ENCODE data around the gene POGK.
"Not testable (repeated sequence)": the region's sequence is repeated elsewhere in the genome, so short reads cannot be mapped to it uniquely, and the experiment has no call there.

POGK gene, protein sequence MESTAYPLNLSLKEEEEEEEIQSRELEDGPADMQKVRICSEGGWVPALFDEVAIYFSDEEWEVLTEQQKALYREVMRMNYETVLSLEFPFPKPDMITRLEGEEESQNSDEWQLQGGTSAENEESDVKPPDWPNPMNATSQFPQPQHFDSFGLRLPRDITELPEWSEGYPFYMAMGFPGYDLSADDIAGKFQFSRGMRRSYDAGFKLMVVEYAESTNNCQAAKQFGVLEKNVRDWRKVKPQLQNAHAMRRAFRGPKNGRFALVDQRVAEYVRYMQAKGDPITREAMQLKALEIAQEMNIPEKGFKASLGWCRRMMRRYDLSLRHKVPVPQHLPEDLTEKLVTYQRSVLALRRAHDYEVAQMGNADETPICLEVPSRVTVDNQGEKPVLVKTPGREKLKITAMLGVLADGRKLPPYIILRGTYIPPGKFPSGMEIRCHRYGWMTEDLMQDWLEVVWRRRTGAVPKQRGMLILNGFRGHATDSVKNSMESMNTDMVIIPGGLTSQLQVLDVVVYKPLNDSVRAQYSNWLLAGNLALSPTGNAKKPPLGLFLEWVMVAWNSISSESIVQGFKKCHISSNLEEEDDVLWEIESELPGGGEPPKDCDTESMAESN

DNA sequence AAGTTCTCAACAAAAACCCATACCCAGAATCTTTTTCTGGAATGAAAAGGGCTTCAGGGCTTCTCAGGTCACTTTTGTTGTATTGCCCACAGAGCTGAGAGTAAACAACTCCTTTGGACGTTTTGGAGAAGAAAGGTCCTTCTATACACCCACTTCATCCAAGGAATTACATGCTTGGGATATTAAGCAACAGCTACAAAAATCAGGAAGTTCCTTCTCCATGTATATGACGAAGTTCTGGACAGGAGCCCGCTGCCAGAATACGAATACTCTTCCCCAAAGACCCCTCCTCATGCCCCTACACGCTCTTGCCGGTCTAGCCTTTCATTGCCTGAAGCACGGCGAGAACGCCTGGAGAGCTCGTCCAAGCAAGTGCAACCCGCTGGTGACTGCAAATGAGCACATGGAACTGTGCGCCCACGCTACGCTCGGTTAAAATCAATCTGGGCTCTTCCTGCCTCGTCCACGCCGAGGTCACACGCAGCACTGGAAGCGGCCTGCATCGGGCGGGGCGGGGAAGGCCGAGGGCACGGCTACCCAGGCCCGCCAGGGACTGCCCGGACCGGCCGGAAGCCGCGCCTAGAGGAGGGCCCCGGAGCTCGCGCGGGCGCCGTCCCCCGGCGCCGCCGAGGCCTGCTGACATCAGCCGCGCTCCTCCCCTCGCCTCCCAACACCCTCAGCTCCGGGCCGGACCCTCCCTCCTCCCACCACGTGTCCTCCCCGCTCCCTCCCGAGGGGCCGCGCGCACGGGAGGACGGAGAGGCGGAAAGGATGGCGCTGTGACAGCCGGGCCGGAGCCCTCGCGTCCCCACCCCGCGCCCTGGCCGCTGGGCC, at the start of gene POGK:
Gene POGK, plus strand, starts transcription at position 710 of the 834 bp plus-strand sequence. CDS start 1,482 bp downstream, outside the sequence.
- peak; percentile 53 to 55 for DNase-seq (ENCODE audit: low read depth in 2 of 2)

DNA sequence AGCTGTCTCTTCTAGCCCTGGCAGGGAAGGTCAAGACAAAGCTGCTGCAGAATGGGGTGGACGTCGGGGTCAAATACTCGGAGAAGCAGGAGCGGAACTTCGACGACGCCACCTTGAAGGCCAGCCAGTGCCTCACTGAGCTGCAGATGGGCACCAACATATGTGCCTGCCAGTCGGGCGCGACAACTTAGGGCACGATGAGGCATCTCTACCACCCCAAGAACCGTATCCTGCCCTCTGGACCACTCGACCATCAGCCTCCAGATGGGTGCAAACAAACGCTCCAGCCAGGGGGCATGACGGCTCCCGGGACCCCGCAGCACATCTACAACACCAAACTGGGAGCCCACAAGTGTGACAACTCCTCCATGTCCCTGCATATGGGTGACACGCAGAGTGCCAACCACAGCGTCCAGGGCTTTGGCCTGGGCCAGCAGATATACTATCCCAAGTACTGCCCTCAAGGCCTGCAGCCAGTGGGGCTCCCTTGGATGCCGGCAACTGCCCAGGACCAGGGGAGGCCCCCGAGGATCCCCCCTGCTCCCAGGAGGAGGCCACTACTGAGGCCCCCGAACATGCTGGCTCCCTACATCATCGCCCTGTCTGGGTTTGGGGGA, 42.5 kb upstream of the POGK start:
- no peak for DNase-seq (ENCODE audit: low read depth in 2 of 2)

DNA sequence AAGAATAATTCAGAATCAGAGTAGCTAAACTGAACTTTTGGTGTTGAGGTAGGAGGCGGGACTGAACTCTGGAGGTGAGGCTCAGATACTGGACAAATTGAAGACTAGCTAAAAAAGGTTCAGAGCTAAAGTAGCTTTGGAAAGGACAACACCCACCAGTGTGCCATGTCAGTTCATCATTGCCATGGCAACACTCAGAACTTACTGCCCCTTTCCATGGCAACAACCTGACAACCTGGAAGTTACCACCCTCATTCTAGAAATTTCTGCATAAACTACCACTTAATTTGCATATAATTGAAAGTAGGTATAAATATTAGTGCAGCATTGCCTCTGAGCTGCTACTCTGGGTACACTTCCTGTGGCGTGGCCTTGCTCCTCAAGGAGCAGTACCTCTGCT, 30.3 kb upstream of the POGK start:
- DNase-seq (ENCODE audit: low read depth in 2 of 2), result no peak

GRCh38 chr1:166811691-166812090, 27.6 kb upstream of the POGK start:
- DNase-seq (ENCODE audit: low read depth in 2 of 2), result no peak

DNA sequence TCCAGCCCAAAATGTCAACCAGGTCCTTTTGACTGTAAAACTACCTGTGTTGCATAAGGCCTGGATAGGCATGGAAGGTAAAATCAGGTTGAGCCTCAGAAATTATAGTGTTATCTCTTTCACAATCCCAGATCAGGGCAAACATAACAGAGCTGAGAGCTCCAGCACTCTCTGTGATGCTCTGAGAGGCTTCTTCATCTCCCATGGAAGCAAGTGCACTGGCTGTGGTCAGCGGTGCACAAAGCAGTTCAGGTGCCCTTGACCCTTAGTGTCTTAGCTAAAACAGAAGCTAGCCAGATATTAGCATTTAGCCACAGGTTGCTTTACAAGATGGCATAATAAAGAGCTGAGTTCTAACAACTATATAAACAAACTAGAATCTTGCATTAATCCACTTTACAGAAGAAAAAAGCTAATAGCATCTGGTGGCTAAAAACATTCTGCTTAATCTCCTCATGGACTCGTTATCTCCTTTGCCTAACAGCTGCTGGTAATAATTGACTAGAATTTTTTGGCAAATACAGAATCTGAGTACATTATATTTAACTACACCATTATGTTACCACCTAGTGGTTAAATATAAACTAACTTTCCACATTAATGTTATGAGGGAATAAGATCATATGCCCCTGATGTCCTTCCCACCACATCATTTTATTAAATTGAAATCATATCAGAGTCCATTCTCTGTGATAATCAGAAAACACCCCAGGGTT, 25.6 kb upstream of the POGK start:
- DNase-seq (ENCODE audit: low read depth in 2 of 2), result no peak

- DNase-seq (ENCODE audit: low read depth in 2 of 2), result no peak
Measured at GRCh38 chr1:166814611-166815010, 24.7 kb upstream of the POGK start.

- no peak for DNase-seq (ENCODE audit: low read depth in 2 of 2)
Measured at GRCh38 chr1:166819974-166820373, 19.3 kb upstream of the POGK start.

GRCh38 chr1:166822385-166822784, 16.9 kb upstream of the POGK start:
- DNase-seq (ENCODE audit: low read depth in 2 of 2), result no peak

DNA sequence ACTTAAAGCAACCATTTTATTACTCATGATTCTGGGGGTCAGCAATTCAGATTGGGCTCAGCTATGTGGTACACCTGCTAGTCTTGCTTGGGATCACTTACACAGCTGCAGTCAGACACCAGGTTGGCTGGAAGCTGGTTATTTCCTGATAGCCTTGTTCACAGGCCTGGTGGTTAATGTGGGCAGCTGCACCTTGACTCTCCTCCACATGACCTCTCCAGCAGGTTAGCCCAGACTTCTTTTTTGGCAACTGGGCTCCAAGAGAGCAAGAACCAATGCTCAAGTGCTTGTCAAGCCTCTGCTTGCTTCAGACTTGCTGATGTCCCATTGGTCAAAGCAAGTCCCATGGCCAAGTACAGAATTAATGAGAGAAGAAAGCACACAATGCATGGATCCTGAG, 11.8 kb upstream of the POGK start:
- no peak for DNase-seq (ENCODE audit: low read depth in 2 of 2)

DNA sequence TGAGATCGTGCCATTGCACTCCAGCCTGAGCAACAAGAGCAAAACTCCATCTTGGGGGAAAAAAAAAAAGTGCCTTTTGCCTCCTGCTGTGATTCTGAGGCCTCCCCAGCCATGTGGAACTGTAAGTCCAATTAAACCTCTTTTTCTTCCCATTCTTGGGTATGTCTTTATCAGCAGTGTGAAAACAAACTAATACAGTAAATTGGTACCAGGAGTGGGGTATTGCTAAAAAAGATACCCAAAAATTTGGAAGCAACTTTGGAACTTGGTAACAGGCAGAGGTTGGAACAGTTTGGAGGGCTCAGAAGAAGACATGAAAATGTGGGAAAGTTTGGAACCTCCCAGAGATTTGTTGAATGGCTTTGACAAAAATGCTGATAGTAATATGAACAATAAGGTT, 9.5 kb upstream of the POGK start:
- DNase-seq (ENCODE audit: low read depth in 2 of 2), result not testable (repeated sequence)

DNA sequence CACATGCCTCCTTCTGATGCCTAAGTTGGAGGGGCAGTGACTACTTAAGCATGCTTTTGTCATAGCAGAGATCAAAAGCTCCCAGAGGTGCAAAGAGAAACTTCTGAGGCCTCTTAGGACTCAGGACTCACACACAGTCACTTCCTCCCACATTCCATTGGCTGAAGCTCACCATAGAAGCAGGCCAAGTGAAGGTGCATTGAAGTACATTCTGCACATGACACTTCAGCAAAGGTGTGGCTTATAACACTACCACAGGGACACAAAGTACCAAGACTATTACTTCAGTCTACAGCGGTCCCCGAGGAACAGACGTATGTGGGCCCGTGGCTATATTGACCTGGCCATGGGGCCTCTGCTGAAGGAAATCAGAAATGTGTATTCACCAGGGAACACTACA, 2.5 kb upstream of the POGK start:
- DNase-seq (ENCODE audit: low read depth in 2 of 2), result no peak

- peak; percentile 20 for DNase-seq (ENCODE audit: low read depth in 2 of 2)
Measured at GRCh38 chr1:166839600-166840308, 479 bp downstream of the POGK start.

DNA sequence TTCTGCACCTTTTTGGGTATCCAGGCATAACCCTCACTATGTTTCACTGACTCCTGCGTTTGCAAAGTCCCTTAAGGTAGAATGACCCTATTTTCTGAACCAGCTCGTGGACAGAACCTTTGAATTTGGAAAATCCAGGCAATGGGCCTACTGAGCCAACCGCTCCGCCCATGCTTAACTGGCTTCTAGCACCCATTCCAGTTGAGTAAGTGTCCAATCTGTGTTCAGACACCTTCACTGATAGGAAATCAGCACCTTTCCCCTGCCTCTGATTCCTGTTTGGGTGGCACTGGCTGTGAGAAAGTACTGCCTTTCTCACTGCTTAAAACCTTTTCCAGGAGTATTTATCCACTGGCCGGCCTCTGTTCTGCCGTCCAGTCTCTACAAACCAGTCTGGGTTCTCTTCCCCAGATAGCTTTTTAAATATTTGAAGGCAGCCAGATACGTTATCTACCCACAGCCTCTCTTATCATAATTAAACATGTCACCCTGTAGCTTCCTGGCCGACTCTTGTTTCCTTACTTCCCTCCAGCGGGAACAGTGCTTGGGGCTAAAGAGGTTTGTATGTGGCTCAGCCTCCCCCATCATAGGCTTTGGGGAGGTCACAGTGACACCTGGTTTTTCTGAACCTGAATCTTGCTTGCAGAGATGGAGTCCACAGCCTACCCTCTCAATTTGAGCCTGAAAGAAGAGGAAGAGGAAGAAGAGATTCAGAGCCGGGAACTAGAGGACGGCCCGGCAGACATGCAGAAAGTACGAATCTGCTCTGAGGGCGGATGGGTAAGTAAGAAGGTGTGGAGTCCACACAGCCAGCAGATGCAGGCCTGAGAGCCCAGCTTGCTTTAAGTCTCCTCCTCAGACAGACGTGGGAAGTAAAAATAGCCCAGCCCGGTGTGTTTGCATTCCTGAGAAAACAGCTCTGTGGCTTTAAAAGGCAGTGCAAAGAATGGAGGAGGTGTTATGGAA, 1.3 kb downstream of the POGK start:
- DNase-seq (ENCODE audit: low read depth in 2 of 2), result no peak

GRCh38 chr1:166843322-166843721, 4.0 kb downstream of the POGK start:
- no peak for DNase-seq (ENCODE audit: low read depth in 2 of 2)

GRCh38 chr1:166843769-166844596, 4.7 kb downstream of the POGK start:
- DNase-seq (ENCODE audit: low read depth in 2 of 2), result no peak

- no peak for DNase-seq (ENCODE audit: low read depth in 2 of 2)
Measured at GRCh38 chr1:166844791-166845190, 5.5 kb downstream of the POGK start.

DNA sequence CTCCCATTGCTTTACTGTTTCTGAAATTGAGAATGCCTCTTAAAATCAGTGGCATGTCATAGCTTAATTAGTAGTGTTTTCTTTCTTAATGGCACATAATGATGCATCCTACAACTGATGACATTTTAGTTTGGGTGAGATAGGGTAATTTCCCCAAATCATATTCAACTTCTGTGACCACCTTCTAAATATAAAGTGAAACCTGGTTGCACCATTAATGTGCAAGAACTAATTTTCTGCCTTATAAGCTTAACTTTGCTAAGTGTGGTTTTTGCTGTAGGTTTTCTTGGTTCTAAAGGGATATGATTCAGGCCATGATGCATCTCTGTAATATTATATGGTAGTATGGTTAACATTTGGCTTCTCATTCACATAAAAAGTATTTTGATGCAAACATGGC, 8.9 kb downstream of the POGK start:
- DNase-seq (ENCODE audit: low read depth in 2 of 2), result no peak

DNA sequence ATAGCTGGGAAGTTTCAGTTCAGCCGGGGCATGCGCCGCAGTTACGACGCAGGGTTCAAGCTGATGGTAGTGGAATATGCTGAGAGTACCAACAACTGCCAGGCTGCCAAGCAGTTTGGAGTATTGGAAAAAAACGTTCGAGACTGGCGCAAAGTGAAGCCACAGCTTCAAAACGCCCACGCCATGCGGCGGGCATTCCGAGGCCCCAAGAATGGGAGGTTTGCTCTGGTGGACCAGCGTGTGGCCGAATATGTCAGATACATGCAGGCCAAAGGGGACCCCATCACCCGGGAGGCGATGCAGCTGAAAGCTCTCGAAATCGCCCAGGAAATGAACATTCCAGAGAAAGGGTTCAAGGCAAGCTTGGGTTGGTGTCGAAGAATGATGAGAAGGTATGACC, 9.9 kb downstream of the POGK start:
- no peak for DNase-seq (ENCODE audit: low read depth in 2 of 2)

GRCh38 chr1:166852918-166853317, 13.6 kb downstream of the POGK start:
- DNase-seq (ENCODE audit: low read depth in 2 of 2), result no peak
